ENCODE measurements around the gene PYY. TPM values are rescaled to one million over a fixed set of nuclear protein-coding genes. Genes with fewer than 3 reads are reported as not detected.

PYY gene
- total RNA-seq, 1 experiment from 2014 or later = 2.0 TPM

DNA sequence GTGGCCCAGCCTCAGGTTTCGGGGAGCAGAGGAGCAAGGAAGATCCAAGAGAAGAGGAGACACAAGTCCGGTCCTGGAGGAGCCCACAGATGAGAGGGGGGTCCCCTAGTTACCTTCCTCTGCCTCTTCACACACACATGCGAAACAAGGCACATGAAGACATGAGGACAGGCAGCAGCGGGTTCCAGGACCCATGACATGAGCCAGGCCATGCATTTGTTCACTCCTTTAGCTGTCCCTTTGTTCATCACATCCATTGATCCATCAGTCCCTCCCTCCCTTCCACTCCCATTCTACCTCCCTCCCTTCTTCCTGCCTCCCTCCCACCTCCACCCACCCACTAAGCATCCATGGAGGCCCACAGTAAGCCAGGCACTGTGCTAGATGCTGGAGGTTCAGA lies 20.8 kb downstream of the PYY start:
- no peak overlapping the region for H2BK20ac ChIP-seq (ENCODE audit: low read depth, low read length, poor library complexity, severe bottlenecking)
- Mint-ChIP-seq H3K4me3 (no peak overlapping the region), H3K9me3 (no peaks in the 10 kb centered on the region), H3K27me3 (ENCODE audit: low read depth) (peaks cover 45% of the 10 kb centered on the region), H3K36me3 (ENCODE audit: insufficient read depth in 1 of 3, low read depth in 3 of 3) (no peaks in the 10 kb centered on the region), H3K4me1 (peaks cover 2 to 10% of the 10 kb centered on the region in 2 experiments), H3K27ac (0 out of 7 replicates have a peak overlapping the region, but pooled peaks of 1 of the 3 experiments have one; percentile 21)
- no peak overlapping the region for H2BK120ac ChIP-seq (ENCODE audit: low read depth, low read length, poor library complexity, severe bottlenecking)
- H4K5ac ChIP-seq (ENCODE audit: insufficient read length, low read depth, low read length) = no peak overlapping the region
- H3K27ac ChIP-seq (ENCODE audit: insufficient read length, low read depth, low read length) = no peak overlapping the region
- H3K4me1 ChIP-seq (ENCODE audit: insufficient read depth, low read length) = no peaks in the 10 kb centered on the region
- H4K8ac ChIP-seq (replicated peaks; ENCODE audit: insufficient read length, low read depth, low read length) = no peak overlapping the region
- no peak overlapping the region for H3K14ac ChIP-seq (ENCODE audit: insufficient read depth, low read length)
- H3K18ac ChIP-seq (ENCODE audit: insufficient read length, low read depth, low read length) = no peak overlapping the region
- no peaks in the 10 kb centered on the region for H3K79me1 ChIP-seq (ENCODE audit: insufficient read depth, low read depth, low read length, poor library complexity, severe bottlenecking)
- no peaks in the 10 kb centered on the region for H3K23me2 ChIP-seq (ENCODE audit: insufficient read length, low read depth, low read length, poor library complexity, severe bottlenecking)
- H3K4me2 ChIP-seq (ENCODE audit: insufficient read depth, insufficient read length, low read length) = no peak overlapping the region
- H3K23ac ChIP-seq (ENCODE audit: insufficient read length, low read depth, low read length) = no peak overlapping the region
- no peak overlapping the region for H4K91ac ChIP-seq (ENCODE audit: insufficient read length, low read depth, low read length)
- no peak overlapping the region for H3K4ac ChIP-seq (ENCODE audit: low read depth, low read length)
- no peaks in the 10 kb centered on the region for H3K79me2 ChIP-seq (ENCODE audit: insufficient read depth, low read length)
- DNase-seq = no peak
- no peaks in the 10 kb centered on the region for H3K9me3 ChIP-seq (ENCODE audit: control insufficient read depth, low read depth, low read length)
- TF ChIP-seq, protein P1, sequence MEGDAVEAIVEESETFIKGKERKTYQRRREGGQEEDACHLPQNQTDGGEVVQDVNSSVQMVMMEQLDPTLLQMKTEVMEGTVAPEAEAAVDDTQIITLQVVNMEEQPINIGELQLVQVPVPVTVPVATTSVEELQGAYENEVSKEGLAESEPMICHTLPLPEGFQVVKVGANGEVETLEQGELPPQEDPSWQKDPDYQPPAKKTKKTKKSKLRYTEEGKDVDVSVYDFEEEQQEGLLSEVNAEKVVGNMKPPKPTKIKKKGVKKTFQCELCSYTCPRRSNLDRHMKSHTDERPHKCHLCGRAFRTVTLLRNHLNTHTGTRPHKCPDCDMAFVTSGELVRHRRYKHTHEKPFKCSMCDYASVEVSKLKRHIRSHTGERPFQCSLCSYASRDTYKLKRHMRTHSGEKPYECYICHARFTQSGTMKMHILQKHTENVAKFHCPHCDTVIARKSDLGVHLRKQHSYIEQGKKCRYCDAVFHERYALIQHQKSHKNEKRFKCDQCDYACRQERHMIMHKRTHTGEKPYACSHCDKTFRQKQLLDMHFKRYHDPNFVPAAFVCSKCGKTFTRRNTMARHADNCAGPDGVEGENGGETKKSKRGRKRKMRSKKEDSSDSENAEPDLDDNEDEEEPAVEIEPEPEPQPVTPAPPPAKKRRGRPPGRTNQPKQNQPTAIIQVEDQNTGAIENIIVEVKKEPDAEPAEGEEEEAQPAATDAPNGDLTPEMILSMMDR (conservative IDR thresholded peaks at IDR 0.05) = no peak
- no peak overlapping the region for H2BK15ac ChIP-seq (ENCODE audit: low read depth, low read length)
- no peak overlapping the region for H2AFZ ChIP-seq (ENCODE audit: low read length)
- no peak overlapping the region for H2AK5ac ChIP-seq (ENCODE audit: insufficient read length, low read length)
- no peak overlapping the region for H2BK12ac ChIP-seq (ENCODE audit: insufficient read length, low read depth, low read length)
- no peak overlapping the region for H3K56ac ChIP-seq (ENCODE audit: insufficient read length, low read depth, low read length)
- no CpG with 5 or more reads among the region's 4 CpGs for WGBS (ENCODE audit: extremely low coverage, insufficient read length, low lambda C conversion rate)
- H2BK5ac ChIP-seq (ENCODE audit: insufficient read length, low read length) = no peak overlapping the region
- no peaks in the 10 kb centered on the region; the same call in 1 of the 2 replicates for H3K27me3 ChIP-seq (ENCODE audit: insufficient read depth, low read length)
- H4K20me1 ChIP-seq (ENCODE audit: control insufficient read depth, insufficient read depth, insufficient read length) = no peaks in the 10 kb centered on the region
- no peak overlapping the region for H3T11ph ChIP-seq (ENCODE audit: low read length)
- H3K9ac ChIP-seq (ENCODE audit: extremely low read depth, insufficient read length, low read length) = no peak overlapping the region

All from H9 (cell line).